NCI-H1436 treated with DMSO at 0.1 percent for 48 hours (cell line): ENCODE data around the gene APOE.
"Not testable (repeated sequence)": the region's sequence is repeated elsewhere in the genome, so short reads cannot be mapped to it uniquely, and the experiment has no call there.

Experiments used
- DNase-seq: peaks from one replicate; lab custom pipeline; 2025; lab: John Stamatoyannopoulos, UW

Gene APOE

DNA sequence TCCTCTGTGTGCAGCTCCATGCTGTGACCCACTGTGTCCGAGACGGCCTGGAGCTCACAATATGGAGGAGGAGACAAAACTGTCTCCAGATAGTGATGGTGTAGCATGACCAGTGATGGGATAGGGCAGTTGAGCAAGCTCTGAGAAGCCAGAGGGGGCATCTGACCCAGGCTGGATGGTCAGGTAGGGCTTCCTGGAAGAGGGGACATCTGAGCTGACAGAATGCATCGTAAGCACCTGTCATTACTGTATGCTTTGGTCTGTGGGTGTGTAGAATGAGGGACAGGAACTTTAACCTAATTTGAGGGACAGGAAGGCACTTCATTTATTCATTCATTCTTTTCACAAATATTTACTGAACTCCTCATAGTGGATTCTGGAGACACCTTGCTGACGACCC is 21.0 kb upstream of the APOE start:
- DNase-seq: no peak

DNA sequence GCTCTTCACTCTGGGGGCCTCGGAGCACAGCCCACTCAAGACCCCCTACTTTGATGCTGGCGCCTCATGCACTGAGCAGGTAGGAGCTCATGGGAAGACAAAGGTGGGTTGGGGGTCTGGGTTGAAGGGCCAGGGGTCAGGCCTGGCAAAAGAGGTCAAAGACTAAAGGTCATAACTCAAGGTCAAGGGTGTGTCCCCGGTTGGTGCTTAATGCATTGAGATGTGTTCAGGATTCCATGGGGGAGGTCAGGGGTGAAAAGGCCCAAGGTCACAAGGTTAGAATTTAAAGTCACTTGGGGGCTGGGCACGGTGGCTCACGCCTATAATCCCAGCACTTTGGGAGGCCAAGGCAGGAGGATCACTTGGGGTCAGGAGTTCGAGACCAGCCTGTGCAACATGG is 19.5 kb upstream of the APOE start:
- DNase-seq: no peak

GRCh38 chr19:44887648-44888047 is 17.9 kb upstream of the APOE start:
- DNase-seq: no peak

- DNase-seq: not testable (repeated sequence)
Observed at GRCh38 chr19:44888335-44888734, 17.3 kb upstream of the APOE start.

DNA sequence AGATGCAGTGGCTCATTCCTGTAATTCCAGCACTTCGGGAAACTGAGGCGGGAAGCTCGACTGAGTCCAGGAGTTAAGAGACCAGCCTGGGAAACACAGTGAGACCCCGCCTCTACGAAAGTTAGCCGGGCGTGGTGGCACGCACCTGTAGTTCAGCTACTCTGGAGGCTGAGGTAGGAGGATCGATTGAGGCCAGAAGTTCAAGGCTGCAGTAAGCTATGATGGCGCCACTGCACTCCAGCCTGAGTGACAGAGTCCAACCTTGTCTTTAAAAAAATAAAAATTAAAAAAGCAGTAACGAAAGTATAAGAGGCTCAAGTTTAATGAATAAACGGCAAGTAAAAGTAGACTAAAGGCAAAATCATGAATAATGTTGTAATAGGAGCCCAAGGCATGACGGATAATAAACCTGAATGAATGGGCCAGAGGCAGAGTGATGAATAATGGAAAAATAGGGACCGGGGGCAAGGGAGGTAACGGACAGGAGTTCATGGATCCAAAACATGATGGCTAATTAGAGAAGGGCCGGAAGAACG is 15.7 kb upstream of the APOE start:
- no peak for DNase-seq

DNA sequence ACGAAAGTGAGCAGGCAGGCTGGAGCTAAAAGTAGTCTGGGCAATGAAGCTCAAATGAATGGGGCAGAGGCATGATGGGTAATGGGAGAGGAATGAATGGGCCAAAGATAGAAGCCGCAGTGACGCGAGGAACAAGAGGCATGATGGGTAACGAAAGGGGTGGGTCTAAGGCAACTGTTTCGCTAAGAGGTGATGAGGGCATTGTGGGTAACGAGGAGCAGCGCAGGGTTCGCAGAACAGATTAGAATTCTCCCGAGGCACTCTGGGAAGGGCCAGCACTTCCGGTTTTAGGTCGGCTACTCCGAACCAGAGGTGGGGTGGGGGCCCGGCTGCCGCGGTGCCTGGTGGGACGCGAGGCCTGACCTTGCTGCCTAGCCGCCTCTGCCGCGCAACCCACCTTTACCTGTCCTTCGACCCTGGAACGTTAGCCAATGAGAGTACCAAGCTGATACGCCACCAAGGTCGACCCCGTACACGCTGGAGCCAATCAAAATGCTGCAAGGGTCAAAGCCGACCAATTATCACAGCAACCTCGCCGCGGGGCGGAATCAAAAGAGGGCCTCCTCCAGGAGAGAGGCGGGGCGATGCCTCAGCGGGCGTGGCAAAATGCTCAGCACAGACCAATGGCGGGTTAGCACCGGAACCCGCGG is 15.1 kb upstream of the APOE start:
- peak; percentile 100 for DNase-seq

DNA sequence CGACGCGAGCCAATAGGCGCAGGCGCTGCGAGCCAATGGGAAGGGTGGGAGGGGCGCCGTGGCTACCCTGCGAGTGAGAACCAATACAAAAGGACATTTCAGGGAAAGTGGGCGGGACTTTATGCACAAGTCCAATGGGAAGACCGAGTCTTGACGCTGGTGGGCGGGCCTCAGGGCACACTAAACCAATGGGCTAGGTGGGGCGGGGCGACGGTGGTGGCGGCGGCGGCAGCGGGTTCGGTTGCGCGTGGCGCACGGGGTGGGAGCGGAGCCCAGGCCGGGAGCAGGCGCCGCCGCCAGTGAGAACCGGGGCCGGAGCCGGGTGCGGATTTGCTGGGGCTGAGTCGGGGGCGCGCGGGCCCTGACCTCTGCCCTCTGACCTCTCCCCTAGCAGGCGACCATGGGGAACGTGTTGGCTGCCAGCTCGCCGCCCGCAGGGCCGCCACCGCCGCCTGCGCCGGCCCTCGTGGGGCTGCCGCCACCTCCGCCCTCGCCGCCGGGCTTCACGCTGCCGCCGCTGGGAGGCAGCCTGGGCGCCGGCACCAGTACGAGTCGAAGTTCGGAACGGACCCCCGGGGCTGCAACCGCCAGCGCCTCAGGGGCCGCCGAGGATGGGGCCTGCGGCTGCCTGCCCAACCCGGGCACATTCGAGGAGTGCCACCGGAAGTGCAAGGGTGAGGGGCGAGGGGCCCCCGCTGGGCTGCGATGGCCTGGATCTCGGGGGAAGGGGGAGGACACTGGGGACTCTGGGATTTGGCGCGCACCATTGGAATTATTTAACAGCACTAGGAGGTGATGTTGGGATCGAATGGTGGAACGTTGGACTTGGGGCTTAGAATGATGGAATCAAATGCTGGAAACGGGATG is 14.3 kb upstream of the APOE start, which contains the start of gene TOMM40:
TOMM40 (plus strand) TSS at position 239 of the 867 bp plus-strand sequence; CDS start at position 401, 162 bp downstream.
- peak; percentile 100 for DNase-seq

GRCh38 chr19:44892932-44893331 is 12.7 kb upstream of the APOE start:
- no peak for DNase-seq

DNA sequence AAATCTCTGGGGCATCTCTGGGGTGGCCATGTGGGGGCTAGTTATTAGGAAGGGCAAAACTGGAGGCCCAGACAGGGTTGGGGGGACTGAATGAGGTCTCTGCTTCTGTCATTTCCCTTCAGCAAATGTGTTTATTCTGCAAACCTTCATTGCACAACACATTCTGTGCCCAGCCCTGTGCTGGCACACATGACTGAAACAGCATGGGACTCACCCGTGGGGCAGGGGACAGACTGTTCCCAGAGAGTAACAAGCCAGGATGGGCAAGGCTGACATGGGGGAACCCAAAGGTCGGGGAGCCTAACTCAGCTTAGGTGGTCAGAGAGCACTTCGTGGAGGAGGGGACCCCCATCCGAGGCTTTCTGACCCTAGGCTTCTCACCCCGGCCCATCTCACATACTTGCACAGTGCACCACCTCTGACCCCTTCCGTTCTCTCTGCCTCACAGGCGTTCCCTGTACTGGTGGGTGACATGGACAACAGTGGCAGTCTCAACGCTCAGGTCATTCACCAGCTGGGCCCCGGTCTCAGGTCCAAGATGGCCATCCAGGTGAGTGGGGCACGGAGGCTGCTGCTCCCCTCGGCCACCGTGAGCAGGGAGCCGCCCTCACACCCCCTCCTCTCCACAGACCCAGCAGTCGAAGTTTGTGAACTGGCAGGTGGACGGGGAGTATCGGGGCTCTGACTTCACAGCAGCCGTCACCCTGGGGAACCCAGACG is 12.1 kb upstream of the APOE start:
- no peak for DNase-seq

DNA sequence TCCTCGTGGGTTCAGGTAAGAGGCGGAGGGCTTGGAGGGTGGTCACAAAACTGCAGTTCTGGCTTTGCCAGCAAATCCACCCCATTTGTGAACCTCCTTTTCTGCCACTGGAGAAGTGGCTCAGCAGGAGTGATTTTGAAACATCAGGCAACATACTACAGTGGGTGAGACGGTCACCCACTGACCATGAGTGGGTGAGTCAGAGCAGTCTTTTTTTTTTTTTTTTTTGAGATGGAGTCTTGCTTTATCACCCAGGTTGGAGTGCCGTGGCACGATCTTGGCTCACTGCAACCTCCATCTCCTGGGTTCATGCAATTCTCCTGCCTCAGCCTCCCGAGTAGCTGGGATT is 11.6 kb upstream of the APOE start:
- no peak for DNase-seq

DNA sequence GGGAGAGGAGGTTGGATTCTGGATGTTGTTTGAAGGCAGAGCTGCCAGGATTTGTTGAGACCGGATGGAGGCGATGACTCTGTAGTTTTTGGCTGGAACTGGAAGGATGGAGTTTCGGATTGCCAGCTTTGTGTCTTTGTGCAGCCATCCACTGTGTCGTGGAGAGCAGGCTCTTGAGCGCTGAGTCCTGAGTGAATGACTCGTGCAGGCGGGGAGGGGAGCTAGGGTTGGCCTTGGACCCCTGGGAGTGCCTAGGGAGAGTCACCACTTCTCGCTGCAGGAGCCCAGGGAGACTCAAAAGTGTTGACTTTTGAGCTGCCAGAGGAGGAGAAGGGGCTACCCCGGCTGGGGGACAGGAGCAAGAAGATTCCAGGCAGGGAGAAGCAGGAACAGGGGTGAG is 10.7 kb upstream of the APOE start:
- DNase-seq: no peak

- DNase-seq: no peak
Observed at GRCh38 chr19:44897835-44898234, 7.8 kb upstream of the APOE start.

DNA sequence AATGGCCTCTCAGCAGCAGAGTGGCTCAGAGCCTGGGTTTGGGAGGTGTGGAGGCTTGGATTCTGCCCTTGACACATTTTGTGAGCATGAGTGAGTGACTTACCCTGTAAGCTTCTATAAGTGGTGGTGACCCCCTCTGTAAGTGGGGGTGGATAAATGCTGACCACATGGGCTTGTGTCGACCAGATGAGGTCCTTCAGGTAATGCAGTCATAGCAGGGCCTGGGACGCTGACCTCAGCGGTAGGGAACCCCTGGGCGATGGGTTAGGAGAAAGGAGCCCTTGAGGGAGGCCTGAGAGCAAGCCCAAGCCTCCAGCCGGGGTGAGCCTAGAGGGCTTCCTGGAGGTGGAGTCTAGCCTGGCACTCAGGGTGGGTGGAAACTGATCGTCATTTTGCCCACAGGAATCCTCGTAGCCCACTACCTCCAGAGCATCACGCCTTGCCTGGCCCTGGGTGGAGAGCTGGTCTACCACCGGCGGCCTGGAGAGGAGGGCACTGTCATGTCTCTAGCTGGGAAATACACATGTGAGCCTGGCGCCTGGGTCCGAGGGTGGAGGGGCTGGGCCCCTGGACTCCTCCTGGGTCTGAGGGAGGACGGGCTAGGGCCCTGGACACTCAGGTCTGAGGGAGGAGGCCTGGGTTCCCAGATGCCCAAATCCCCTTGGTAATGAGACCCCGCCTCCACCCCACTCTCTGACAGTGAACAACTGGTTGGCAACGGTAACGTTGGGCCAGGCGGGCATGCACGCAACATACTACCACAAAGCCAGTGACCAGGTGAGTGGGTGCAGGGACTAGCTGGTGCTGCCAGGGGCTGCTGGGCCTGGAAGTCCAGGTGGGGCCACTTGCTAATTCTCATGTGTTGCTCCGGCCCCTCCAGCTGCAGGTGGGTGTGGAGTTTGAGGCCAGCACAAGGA is 5.0 kb upstream of the APOE start:
- no peak for DNase-seq

- DNase-seq: no peak
Observed at GRCh38 chr19:44903216-44903601, 2.4 kb upstream of the APOE start.

GRCh38 chr19:44903602-44904425 is 1.8 kb upstream of the APOE start:
- DNase-seq: no peak

DNA sequence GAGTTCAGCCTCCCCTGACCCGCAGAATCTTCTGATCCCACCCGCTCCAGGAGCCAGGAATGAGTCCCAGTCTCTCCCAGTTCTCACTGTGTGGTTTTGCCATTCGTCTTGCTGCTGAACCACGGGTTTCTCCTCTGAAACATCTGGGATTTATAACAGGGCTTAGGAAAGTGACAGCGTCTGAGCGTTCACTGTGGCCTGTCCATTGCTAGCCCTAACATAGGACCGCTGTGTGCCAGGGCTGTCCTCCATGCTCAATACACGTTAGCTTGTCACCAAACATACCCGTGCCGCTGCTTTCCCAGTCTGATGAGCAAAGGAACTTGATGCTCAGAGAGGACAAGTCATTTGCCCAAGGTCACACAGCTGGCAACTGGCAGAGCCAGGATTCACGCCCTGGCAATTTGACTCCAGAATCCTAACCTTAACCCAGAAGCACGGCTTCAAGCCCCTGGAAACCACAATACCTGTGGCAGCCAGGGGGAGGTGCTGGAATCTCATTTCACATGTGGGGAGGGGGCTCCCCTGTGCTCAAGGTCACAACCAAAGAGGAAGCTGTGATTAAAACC is 1.1 kb upstream of the APOE start:
- no peak for DNase-seq

GRCh38 chr19:44907613-44908012 is 2.0 kb downstream of the APOE start:
- DNase-seq: no peak

DNA sequence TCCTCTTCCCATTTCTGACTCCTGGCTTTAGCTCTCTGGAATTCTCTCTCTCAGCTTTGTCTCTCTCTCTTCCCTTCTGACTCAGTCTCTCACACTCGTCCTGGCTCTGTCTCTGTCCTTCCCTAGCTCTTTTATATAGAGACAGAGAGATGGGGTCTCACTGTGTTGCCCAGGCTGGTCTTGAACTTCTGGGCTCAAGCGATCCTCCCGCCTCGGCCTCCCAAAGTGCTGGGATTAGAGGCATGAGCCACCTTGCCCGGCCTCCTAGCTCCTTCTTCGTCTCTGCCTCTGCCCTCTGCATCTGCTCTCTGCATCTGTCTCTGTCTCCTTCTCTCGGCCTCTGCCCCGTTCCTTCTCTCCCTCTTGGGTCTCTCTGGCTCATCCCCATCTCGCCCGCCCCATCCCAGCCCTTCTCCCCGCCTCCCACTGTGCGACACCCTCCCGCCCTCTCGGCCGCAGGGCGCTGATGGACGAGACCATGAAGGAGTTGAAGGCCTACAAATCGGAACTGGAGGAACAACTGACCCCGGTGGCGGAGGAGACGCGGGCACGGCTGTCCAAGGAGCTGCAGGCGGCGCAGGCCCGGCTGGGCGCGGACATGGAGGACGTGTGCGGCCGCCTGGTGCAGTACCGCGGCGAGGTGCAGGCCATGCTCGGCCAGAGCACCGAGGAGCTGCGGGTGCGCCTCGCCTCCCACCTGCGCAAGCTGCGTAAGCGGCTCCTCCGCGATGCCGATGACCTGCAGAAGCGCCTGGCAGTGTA is 2.7 kb downstream of the APOE start:
- DNase-seq: no peak

GRCh38 chr19:44908836-44909261 is 3.3 kb downstream of the APOE start:
- DNase-seq: no peak

- DNase-seq: no peak
Observed at GRCh38 chr19:44909775-44910174, 4.2 kb downstream of the APOE start.
